Inferior parietal cortex (tissue), 1 donor: Measurements from ENCODE around the gene ADAT3.
"Not testable (repeated sequence)": the region's sequence is repeated elsewhere in the genome, so short reads cannot be mapped to it uniquely, and the experiment has no call there.

Experiments
- DNase-seq: peaks from one replicate; pipeline ENCODE4 v3.0.0-alpha.2; 2016; ENCODE audit errors: extremely low spot score

Gene ADAT3

DNA sequence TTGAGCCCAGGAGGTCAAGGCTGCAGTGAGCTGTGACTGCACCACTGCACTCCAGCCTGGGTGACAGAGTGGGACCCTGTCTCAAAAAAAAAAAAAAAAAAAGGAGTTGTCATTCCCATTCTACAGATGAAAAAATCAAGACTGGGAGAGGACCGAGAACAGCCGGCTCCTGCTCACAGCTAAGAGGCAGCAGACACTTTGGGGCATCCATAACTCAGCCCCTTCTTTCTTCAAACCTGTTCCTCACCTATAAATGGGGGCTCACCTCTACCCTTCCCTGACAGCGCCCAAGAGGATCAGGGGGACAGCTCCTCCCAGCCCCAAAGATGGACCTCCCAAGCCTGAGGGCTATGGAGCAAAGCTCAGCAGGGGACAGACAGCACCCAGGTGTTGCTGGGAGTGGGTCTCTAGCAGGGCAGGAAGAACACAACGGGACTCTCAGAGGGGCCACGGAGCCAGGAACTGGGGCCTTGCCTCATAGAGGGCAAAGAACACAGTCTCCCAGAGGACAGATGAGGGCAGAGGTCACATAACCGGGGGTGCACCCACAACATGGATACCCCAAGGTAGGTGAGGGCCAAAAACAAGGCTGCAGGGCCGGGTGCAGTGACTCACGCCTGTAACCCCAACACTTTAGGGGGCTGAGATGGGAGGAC lies 38.4 kb upstream of the ADAT3 start:
- no peak for DNase-seq

GRCh38 chr19:1867349-1867724 lies 37.9 kb upstream of the ADAT3 start:
- no peak for DNase-seq

GRCh38 chr19:1868971-1869370 lies 36.2 kb upstream of the ADAT3 start:
- no peak for DNase-seq

DNA sequence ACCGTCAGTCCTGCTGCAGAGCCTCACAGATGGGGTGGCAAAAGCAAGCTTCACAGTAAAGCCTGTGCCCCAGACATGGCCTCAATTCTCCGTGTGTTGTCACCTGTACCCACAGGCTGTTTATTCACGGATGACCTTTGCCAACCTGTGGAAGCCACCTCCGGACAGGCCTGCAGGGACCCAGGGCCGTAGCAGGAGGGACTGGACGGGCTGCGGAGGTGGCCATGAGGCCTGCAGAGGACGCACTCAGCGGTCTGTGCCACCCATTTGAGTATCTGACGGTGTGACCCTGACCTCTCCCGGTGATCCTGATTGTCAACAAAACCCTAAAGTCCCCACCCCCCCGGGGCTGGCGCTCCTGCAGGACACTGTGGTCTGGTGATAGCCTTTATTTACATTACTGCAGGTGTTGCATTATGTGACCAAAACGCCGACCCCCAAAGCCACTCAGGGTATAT lies 34.0 kb upstream of the ADAT3 start:
- no peak for DNase-seq

GRCh38 chr19:1871630-1872029 lies 33.6 kb upstream of the ADAT3 start:
- DNase-seq, result no peak

GRCh38 chr19:1872807-1873523 lies 32.2 kb upstream of the ADAT3 start:
- no peak for DNase-seq

GRCh38 chr19:1873524-1874473 lies 31.4 kb upstream of the ADAT3 start:
- DNase-seq, result no peak

DNA sequence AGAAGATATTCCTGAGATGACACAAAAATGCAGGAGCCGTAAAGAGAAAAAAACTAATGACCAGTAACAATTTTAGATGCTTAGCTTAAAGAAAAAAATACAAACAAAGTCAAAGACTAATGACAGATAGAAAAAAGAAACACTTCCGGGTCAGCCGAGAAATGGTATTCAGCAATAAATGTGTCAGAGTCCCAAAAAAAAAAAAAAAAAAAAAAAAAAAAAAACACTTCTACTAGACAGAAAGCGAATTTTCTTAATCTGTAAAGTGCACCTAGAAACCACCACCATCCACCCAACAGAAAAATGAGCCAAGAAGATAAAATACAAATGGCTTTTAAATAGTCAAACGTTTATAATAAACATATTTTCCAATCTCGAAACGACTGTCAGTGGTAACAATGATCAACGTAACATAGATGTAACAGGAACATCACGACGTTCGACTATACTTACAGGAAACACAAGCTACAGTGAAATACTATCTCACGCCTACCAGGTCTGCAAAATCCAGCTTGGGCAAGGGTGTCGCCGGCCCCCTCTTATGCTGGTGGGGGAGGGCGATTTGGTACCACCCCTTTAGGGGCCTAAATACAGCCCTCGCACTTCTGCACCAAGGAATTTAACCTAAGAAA lies 30.5 kb upstream of the ADAT3 start:
- no peak for DNase-seq

DNA sequence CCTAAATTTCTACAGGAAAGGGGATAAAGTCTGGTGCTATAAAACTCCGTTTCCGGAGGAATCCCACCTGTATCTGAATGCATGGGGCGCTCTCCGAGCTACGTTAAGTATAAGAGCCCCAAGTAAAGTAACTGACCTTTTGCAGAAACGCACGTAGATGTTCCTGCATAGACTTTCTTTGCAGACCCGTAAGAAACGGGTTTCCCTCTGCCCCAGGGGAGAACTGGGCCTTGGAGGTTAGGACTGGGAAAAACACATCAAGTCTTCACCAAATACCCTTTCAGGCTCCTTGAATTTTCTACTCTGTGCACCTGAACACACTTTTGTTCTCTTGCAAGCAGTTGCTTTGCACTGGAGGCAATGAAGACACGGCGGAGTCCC lies 29.9 kb upstream of the ADAT3 start:
- DNase-seq, result not testable (repeated sequence)

DNA sequence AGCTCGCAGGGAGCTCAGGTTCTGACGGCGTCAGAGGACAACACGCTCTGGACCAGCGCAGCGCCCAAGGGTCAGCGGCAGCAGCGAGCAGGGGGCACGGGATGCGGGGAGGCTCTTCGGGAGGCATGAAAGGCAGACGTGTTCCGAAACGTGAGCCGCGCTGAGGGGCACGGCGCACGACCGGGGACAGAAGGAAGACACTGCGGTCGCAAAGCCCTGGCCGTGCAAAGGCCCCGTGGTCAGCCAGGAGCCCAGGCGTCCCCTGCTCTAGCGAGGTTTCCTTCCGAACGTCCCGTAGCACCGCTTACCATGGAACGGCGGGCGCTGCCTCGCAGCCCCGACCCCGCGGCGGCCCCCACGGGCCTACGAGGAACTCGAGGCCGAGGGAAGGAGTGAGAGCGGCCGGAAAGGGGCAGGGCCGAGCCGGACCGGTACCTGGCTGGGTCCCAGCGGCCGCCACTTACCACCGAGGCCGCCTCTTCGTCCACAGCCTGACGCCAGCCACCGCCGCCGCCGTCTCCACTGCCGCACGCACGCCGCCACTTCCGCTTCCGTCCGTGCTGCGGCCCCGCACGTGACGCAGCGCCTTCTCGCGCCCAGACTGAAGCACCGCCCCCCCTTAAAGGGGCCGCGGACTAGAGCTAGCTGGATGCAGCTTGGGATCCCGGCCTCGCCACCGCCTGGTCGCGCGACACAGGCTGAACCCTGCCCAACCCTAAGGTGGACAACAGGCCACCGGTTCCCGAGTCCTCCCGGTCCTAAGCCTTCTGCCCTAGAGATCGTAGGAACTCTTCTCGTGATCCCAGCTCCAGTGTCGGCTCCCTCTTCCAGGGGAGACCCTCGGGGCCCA lies 29.3 kb upstream of the ADAT3 start:
- peak; percentile 95 for DNase-seq

GRCh38 chr19:1876496-1877279 lies 28.5 kb upstream of the ADAT3 start:
- not testable (repeated sequence) for DNase-seq

DNA sequence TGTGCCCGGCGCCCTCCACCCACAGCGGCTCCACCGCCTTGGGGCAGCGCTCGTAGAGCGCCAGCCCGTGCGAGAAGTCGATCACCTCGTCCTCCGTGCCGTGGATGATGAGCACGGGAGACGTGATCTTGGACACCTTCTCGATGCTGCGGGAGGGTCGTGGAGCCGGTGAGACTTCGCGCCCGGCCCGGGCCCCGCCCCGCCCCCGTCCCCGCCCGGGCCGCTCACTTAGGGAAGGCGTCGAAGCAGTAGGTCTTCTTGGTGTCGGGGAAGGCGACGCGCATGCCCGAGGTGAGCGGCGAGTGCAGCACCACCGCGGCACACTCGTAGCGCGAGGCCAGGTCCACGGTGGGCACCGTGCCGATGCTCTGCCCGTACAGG lies 27.9 kb upstream of the ADAT3 start:
- not testable (repeated sequence) for DNase-seq

DNA sequence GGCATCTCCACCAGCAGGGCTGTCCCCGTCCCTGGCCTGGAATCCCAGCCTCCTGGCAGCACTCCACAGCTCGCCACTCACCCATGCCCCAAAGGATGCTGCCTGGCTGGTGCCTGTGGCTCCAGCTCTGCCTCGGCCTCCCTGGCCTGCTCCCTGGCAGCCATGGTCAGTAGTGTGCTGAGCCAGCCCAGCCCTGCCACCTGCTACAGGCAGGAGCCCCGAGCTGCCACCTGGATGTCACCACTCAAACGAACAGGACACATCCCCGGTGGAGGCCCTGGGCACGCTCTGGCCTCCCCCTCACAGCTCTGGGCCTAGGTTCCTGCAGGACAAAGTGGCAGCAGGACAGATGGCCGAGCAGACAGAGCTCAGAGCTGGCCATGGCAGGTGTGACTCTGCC lies 26.6 kb upstream of the ADAT3 start:
- DNase-seq, result not testable (repeated sequence)

DNA sequence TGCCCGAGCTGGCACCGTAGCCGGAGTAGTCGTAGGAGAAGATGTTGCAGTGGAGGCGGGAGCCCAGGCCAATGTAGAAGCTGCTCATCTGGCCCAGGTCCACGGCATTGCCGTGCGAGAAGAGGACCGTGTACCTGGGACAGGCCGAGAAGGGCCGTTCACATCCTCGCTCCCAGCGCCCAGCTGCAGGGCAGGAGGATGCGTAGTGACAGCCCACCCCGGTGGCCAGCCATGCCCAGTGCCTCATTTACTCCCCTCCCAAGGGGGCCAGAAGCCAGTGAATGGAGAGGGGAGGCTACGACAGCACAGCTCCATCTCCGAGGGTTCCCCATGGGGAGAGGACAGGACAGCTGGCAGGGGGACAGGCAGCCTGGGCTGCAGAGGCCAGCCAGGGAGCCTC lies 25.2 kb upstream of the ADAT3 start:
- DNase-seq, result not testable (repeated sequence)

DNA sequence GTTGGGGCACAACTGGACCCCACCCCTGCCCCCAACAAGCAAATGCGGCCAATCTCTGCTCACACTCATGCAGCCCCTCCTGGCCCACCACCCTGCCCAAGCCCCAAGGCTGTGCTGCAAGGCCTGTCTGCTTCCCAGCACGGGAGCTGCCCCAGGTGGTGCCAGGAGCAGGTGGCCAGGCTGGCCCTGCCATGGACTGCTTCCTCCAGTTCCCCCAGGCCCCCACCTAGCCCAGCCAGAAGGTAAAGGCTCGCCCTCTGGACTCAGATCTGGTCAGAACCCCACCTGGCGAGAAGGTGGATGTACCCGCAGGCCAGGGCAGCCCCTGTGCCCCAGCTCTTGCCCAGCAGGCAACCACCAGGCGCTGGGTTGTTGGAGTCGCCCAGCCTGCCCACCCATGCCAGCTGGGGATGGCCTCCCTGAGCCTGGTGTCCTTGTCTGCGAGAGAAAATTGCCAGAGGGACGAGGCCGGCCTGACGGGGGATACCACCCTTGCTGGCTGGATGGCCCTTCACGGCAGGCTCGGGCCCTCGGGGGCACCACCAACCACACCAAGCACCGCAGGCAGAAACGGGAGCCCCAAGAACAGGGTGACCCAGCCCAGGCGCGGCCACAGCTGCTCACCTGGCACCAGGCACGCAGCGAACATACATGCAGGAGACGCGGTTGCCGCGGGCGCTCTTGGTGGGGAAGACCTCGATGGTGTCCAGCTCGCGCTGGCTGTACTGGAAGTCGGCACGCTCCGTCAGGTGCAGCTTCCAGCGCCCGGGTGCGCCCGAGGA lies 24.4 kb upstream of the ADAT3 start:
- no peak for DNase-seq

GRCh38 chr19:1881393-1882088 lies 23.7 kb upstream of the ADAT3 start:
- not testable (repeated sequence) for DNase-seq

- DNase-seq, result no peak
Observed at GRCh38 chr19:1882089-1882785, 23.0 kb upstream of the ADAT3 start.
